Measurements from ENCODE around the gene PID1.

The PID1 gene

GRCh38 chr2:229257985-229258384 lies 13.1 kb downstream of the PID1 start:
- no peak for DNase-seq

- DNase-seq, result no peak
Observed at GRCh38 chr2:229256376-229256775, 14.7 kb downstream of the PID1 start.

- no peak for DNase-seq
Observed at GRCh38 chr2:229254206-229254605, 16.9 kb downstream of the PID1 start.

GRCh38 chr2:229252996-229253395 lies 18.1 kb downstream of the PID1 start:
- no peak for DNase-seq

GRCh38 chr2:229252280-229252679 lies 18.8 kb downstream of the PID1 start:
- no peak for DNase-seq

GRCh38 chr2:229249536-229249935 lies 21.6 kb downstream of the PID1 start:
- no peak for DNase-seq

GRCh38 chr2:229246334-229246733 lies 24.8 kb downstream of the PID1 start:
- no peak for DNase-seq

- no peak for DNase-seq
Observed at GRCh38 chr2:229244975-229245374, 26.1 kb downstream of the PID1 start.

GRCh38 chr2:229243890-229244560 lies 27.1 kb downstream of the PID1 start:
- DNase-seq, result no peak

GRCh38 chr2:229240984-229241491 lies 30.0 kb downstream of the PID1 start:
- no peak for DNase-seq

GRCh38 chr2:229239021-229239420 lies 32.1 kb downstream of the PID1 start:
- no peak for DNase-seq

- DNase-seq, result no peak
Observed at GRCh38 chr2:229237270-229237669, 33.8 kb downstream of the PID1 start.

GRCh38 chr2:229235131-229235914 lies 35.8 kb downstream of the PID1 start:
- no peak for DNase-seq

GRCh38 chr2:229231885-229232284 lies 39.2 kb downstream of the PID1 start:
- no peak for DNase-seq

GRCh38 chr2:229231328-229231868 lies 39.7 kb downstream of the PID1 start:
- no peak for DNase-seq

GRCh38 chr2:229230911-229231310 lies 40.2 kb downstream of the PID1 start:
- DNase-seq, result no peak

GRCh38 chr2:229230256-229230655 lies 40.8 kb downstream of the PID1 start:
- no peak for DNase-seq

- no peak for DNase-seq
Observed at GRCh38 chr2:229226382-229226781, 44.7 kb downstream of the PID1 start.

GRCh38 chr2:229223107-229223506 lies 48.0 kb downstream of the PID1 start:
- DNase-seq, result no peak

GRCh38 chr2:229221641-229222040 lies 49.4 kb downstream of the PID1 start:
- no peak for DNase-seq

- DNase-seq, result no peak
Observed at GRCh38 chr2:229220254-229220653, 50.8 kb downstream of the PID1 start.

- DNase-seq, result no peak
Observed at GRCh38 chr2:229218329-229218921, 52.7 kb downstream of the PID1 start.

- DNase-seq, result no peak
Observed at GRCh38 chr2:229212241-229212640, 58.8 kb downstream of the PID1 start.

GRCh38 chr2:229210641-229211040 lies 60.4 kb downstream of the PID1 start:
- no peak for DNase-seq

Measured in stimulated activated CD4-positive, alpha-beta T cell treated with anti-CD3 and anti-CD28 coated beads, Interleukin-4, amount 100 ng/mL, for 4 hours (primary cell).